Measurements from ENCODE around the gene ZNF526. TPM values are rescaled to one million over a fixed set of nuclear protein-coding genes. Genes with fewer than 3 reads are reported as not detected.

The ZNF526 gene, protein sequence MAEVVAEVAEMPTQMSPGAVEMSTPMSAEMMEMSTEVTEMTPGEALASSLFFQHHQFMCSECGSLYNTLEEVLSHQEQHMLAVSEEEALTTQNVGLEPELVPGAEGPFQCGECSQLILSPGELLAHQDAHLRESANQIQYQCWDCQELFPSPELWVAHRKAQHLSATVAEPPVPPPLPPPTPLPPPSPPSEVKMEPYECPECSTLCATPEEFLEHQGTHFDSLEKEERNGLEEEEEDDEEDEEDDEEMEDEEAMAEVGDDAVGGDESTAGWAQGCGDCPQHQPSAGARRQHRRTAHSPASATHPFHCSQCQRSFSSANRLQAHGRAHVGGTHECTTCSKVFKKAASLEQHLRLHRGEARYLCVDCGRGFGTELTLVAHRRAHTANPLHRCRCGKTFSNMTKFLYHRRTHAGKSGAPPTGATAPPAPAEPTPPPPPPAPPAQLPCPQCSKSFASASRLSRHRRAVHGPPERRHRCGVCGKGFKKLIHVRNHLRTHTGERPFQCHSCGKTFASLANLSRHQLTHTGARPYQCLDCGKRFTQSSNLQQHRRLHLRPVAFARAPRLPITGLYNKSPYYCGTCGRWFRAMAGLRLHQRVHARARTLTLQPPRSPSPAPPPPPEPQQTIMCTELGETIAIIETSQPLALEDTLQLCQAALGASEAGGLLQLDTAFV
- 5.5 and 6.0 TPM in 2 replicates for total RNA-seq

DNA sequence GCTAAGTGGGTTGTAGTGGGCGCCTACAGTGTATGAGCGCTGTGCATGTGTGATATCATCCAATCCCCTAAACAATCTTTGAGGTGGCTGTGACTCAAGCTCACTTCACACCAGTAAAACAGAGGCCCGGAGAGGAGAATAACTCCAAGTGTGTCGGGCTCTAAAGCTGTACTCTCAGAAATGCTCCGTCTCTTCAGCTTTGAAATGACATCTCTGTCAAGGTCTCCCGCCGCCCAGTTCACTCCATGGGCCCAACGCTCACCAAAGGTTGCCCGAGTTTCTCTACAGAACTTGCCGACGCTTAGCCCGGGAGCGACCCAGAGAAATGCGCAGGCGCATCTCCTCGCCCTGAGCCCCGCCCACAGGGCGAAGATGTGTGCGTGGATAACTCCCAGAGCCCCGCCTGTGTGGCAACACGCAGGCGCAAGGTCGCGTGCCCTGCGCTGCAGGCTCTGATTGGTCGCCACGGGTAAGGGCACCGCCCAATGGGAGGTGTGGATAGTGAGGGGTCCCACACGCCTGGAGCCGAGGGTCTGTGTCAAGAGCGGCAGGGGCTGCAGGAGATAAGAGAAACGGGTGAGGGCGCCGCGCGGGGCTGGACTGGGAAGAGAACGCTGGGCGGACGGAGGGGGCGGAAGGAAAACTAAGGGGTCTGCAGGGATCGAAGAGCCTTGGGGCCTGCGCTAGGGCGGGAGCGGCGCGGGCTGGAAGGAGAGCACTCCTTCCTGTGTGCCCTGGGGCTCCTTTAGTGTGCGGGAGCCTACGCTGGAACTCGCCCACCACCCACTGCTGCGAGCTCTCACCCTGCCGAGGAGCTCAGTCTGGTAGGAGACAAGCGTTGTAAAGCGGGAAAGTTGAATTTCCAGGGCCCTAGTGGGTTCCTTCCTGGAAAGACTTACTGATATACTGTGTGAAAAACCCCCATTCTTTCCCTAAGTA is at the start of gene ZNF526:
Gene ZNF526 (plus strand): TSS at position 501 of the 939 bp plus-strand sequence. CDS start 4,092 bp downstream, outside the sequence.

DNA sequence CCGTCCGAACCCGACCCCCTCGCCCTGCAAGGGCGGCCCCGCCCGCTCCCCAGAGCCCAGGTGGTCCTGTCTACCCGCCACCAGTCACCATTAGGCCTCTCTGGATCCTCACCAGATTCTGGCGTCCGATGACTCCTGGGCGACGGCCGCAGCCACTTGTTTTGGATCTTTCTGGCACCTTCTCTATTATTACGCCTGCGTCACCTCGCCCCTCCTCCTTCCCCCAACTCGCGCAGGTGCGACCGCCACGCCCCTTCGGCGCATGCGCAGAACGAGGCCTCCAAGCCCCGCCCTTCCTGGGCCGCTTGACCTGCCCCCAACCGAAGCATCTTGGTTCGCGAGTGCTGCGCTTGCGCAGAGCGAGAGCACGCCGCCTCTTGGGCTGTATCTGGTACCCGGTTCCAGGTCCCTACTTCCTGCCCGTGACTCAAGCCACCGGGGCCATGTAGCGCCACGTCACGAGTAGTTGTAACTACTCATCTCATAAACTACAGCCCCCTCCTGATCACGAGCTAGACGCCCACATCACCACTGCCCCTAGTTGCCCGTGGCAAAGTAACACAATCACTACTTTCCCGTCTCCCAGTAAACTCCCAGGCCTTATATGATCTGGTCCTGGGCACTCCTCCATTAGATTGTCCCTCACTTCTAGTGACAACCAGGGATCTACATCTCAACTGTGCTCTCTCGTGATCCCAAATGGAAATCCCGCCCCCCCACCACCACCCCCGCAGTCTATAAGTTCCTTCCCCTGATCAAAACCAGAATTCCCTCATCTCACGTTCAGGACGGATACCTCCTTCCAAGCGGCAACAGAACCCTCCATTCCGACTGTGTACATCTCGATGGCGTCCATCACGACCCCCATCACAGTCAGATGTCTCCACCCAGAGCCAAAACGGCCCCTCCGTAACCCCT is 2.3 kb upstream of the ZNF526 start, which contains the start of gene DEDD2:
Gene DEDD2 (minus strand): TSS at position 158 of the 918 bp plus-strand sequence. CDS start 670 bp downstream, outside the sequence.

DNA sequence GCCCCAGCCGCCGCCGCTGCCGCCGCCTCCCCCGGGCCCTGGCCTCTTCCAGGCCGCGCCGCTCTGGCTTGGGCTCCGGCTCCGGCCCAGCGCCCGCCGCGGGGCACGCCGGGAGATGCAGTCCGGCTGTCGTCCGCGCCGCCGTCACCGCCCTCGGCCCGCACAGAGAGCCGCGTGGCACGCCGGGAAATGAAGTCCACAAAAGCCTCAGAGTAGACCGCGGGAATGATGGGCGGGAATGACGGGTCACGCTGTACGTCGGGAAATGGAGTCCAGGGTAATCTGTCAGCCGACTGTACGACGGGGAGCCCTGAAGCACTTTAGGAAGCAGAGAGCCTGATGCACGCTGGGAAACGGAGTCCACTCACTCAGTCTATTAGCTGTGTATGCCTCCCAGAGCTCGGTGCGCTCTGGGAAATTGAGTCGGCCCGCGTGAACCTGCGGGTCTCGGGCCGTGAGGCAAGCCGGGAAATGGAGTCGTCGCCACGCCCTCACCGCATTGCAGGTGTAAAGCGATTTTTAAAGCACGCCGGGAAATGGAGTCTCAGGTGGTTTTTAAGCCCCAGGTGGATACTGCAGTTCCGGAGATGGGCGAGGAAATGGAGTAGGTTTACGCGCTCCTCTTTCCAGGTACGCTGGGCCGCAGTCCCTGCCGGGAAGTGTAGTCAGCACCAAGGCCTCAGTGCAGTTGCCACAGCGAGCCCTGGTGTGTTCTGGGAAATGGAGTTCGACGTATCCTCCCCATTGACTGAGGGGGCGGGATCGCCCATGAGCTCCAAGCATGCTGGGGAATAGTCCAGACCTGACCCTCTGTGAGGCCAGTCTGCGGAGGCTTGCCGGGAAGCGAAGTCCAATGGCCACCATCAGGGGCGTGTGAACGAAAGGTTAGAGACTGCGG is 22.6 kb downstream of the ZNF526 start, which contains the start of gene GSK3A:
Gene GSK3A (minus strand): TSS at position 91 of the 898 bp plus-strand sequence. CDS start 137 bp downstream, outside the sequence.

GRCh38 chr19:42254850-42255765 is 35.0 kb downstream of the ZNF526 start, which contains the start of gene ERF:
TSS of gene ERF (minus strand) at chr19:42255128. CDS start at chr19:42254999, 129 bp downstream.

GRCh38 chr19:42268704-42269477 is 48.8 kb downstream of the ZNF526 start, which contains the start of gene CIC:
TSS of gene CIC (plus strand) at chr19:42269252. CDS start at chr19:42271784, 2,532 bp downstream.

Other genes starting within 250 kb of the ZNF526 start
- gene ATP1A3, start 226.1 kb upstream of the ZNF526 start, total RNA-seq, result under 0.01 and 0.49 TPM in 2 replicates
- gene GRIK5, start 150.1 kb upstream of the ZNF526 start, total RNA-seq, result 1.1 and 5.6 TPM in 2 replicates
- gene ZNF574, start 144.1 kb upstream of the ZNF526 start, total RNA-seq, result 19.9 and 24.0 TPM in 2 replicates
- gene POU2F2, start 87.9 kb upstream of the ZNF526 start, total RNA-seq, result 0.38 and 0.98 TPM in 2 replicates
- 28.5 and 38.4 TPM in 2 replicates for gene DEDD2, start 2.6 kb upstream of the ZNF526 start, total RNA-seq
- gene GSK3A, start 22.3 kb downstream of the ZNF526 start, total RNA-seq, result 25.6 and 28.4 TPM in 2 replicates
- gene ERF, start 34.8 kb downstream of the ZNF526 start, total RNA-seq, result 44.5 and 62.1 TPM in 2 replicates
- gene CIC, start 48.9 kb downstream of the ZNF526 start, total RNA-seq, result 48.9 and 108 TPM in 2 replicates
- gene PRR19, start 81.8 kb downstream of the ZNF526 start, total RNA-seq, result 0.81 and 3.9 TPM in 2 replicates
- gene PAFAH1B3, start 82.3 kb downstream of the ZNF526 start, total RNA-seq, result 108 and 112 TPM in 2 replicates
- 0.13 and 0.16 TPM in 2 replicates for gene TMEM145, start 93.0 kb downstream of the ZNF526 start, total RNA-seq
- gene MEGF8, start 105.3 kb downstream of the ZNF526 start, total RNA-seq, result 23.8 and 78.8 TPM in 2 replicates
- 3.4 and 5.2 TPM in 2 replicates for gene CNFN, start 170.0 kb downstream of the ZNF526 start, total RNA-seq
- 2.9 and 8.8 TPM in 2 replicates for gene LIPE, start 207.1 kb downstream of the ZNF526 start, total RNA-seq
- not detected in 2 replicates for gene CXCL17, start 222.6 kb downstream of the ZNF526 start, total RNA-seq